Gastrocnemius medialis (tissue), 4 donors: ENCODE measurements around the gene VASH1.

Source experiments
- CTCF ChIP-seq, 5 experiments: fragments of 450-650 bp in 3 of 5; fragments of 200-600 bp in 2 of 5; sonication (generic) in 2 of 5; IDR thresholded peaks in 4 of 5; conservative IDR thresholded peaks in 1 of 5; 1 replicate in 4 of 5; 2 replicates in 1 of 5; pipeline ENCODE4 v1.5.1; 2016 to 2019; ENCODE audit warnings: antibody characterized with exemption in 5 of 5, mild to moderate bottlenecking in 3 of 5, moderate library complexity in 3 of 5
- POLR2A ChIP-seq, 2 donors: fragments of 450-650 bp; IDR thresholded peaks; one replicate each; pipeline ENCODE4 v1.6.1; 2017; ENCODE audit warnings: antibody characterized with exemption in 2 of 2, mild to moderate bottlenecking in 2 of 2, moderate library complexity in 2 of 2

DNA sequence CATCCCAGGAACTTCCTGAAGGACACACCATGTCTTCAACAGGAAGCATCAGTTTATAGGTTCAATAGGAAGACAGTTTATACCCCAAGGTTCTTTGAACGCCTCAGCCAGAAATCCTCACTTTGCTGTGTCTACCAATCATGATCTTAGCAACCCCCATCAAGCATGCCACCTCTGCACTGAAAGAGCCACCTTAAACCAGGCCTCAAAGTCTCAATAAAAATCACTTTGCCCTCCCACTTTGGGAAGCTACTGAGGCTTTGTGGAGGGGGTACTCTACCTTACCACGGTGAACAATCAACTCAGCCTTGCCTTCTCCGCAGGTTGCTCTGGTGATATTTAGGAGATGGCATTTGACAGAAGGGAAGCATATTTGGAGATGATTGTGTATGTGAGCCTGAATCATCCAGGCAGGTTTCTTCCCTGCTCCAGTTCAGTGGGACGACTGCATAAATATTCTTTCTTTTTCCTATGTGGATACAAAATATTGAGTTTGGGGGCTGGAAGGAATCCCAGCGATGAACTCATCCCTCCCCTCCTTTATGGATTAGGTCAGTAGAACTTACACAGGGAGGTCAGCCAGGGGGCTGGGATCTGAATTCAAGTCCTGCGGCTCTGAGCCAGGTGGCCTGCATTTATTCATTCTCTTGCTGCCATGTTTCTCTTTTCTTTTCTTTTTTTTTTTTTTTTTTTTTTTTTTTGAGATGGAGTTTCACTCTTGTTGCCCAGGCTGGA lies 42.8 kb upstream of the VASH1 start:
- TF ChIP-seq CTCF (IDR thresholded peaks at IDR 0.05 in 4 of 5, conservative IDR thresholded peaks at IDR 0.05 in 1 of 5), result no peak
- TF ChIP-seq POLR2A (IDR thresholded peaks at IDR 0.05), result no peak
